K562 (cell line): ENCODE results near the gene SLC25A15. TPM values are rescaled to one million over a fixed set of nuclear protein-coding genes. Genes with fewer than 3 reads are reported as not detected.
A peak's percentile ranks its signal among the peaks of the same experiment; 100 is the strongest.

Experiments
- ATAC-seq: fragments of 200-7000 bp; cut with Tn5 transposase; 3 replicates; pipeline ENCODE4 v1.9.1; 2020; ENCODE audit warnings: moderate library complexity
- Bru-seq: library from RNA; stranded (reverse); fragments of 400-500 nt; gene quantifications from one replicate; lab custom pipeline; 2021; lab: Mats Ljungman, UMichigan
- BruChase-seq, 2 experiments: library from RNA; stranded (reverse); fragments of 400-500 nt; gene quantifications; one replicate each; lab custom pipeline; 2021; lab: Mats Ljungman, UMichigan
- BruUV-seq: library from RNA; stranded (reverse); fragments of 400-500 nt; replicated peaks from 2 replicates; lab custom pipeline; 2021; lab: Mats Ljungman, UMichigan
- CTCF ChIA-PET: fragments of 300-600 bp; formaldehyde crosslinking; extraction: SDS; loops from one replicate; lab custom pipeline; 2021; ENCODE audit warnings: low intra/inter-chr PET ratio; lab: Yijun Ruan, JAX
- POLR2A ChIA-PET: fragments of 300-600, 350-650 bp; sonication (Branson Sonifier 250); formaldehyde crosslinking; extraction: SDS; loops from one replicate; lab custom pipeline; 2021; ENCODE audit warnings: antibody characterized with exemption, inconsistent platforms; lab: Yijun Ruan, JAX
- DNase-seq, 4 experiments: peaks; one replicate each; pipeline versions ENCODE4 v3.0.0 to v3.0.0-alpha.2; 2011 to 2018; ENCODE audit warnings: low spot score in 3 of 4, mixed read lengths in 3 of 4; ENCODE audit errors: extremely low read depth in 1 of 4
- FAIRE-seq: peaks from 2 replicates; lab custom pipeline; 2011; peaks lifted over from hg19 to GRCh38; lab: Jason Lieb, UNC
- H2AFZ ChIP-seq: 2 replicates; pipeline ENCODE4 v1.6.0; 2011; ENCODE audit warnings: low read depth, low read length, control low read depth, inconsistent platforms
- H3K27ac ChIP-seq: fragments of 200-600 bp; 3 replicates; pipeline ENCODE4 v1.8.0; 2011; ENCODE audit warnings: low read depth, mild to moderate bottlenecking, control low read depth, inconsistent platforms, low read length, moderate library complexity, mixed read lengths; ENCODE audit errors: extremely low read depth
- H3K27me3 ChIP-seq, 2 experiments: fragments of 300-600 bp in 1 of 2; 2 replicates in 1 of 2; 3 replicates in 1 of 2; pipeline versions ENCODE4 v1.6.0 to v1.8.0; 2011; ENCODE audit warnings: inconsistent platforms in 2 of 2, low read length in 2 of 2, mild to moderate bottlenecking in 1 of 2, mixed read lengths in 1 of 2, moderate library complexity in 1 of 2; ENCODE audit not compliant: control insufficient read depth in 2 of 2, insufficient read depth in 2 of 2
- H3K36me3 ChIP-seq: fragments of 300-600 bp; 3 replicates; pipeline ENCODE4 v1.8.0; 2011; ENCODE audit warnings: mild to moderate bottlenecking, low read length, inconsistent platforms; ENCODE audit not compliant: control insufficient read depth, insufficient read depth
- H3K4me1 ChIP-seq, 2 experiments: fragments of 200-600 bp in 1 of 2; replicated peaks in 1 of 2; 2 replicates in 1 of 2; 3 replicates in 1 of 2; pipeline versions ENCODE4 v1.5.1 to v1.8.0; 2011; ENCODE audit warnings: inconsistent platforms in 2 of 2, low read length in 2 of 2, mild to moderate bottlenecking in 1 of 2, mixed read lengths in 1 of 2, moderate library complexity in 1 of 2; ENCODE audit not compliant: control insufficient read depth in 2 of 2, insufficient read depth in 2 of 2
- H3K4me2 ChIP-seq: 2 replicates; pipeline ENCODE4 v1.6.1; 2011; ENCODE audit warnings: low read length, control low read depth, inconsistent platforms, mixed read lengths; ENCODE audit not compliant: insufficient read depth
- H3K4me3 ChIP-seq: fragments of 200-600 bp; sonication (generic), shearing (Covaris generic); 2 replicates; pipeline ENCODE4 v1.5.1; 2016; ENCODE audit warnings: control low read depth, inconsistent platforms
- H3K79me2 ChIP-seq: fragments of 200-600 bp; 3 replicates; pipeline ENCODE4 v1.8.0; 2011; ENCODE audit warnings: low read length, inconsistent platforms; ENCODE audit not compliant: control insufficient read depth, insufficient read depth
- H3K9ac ChIP-seq, 2 experiments: 2 replicates each; pipeline versions ENCODE4 v1.6.0 to v1.6.1; 2011; ENCODE audit warnings: low read depth in 2 of 2, low read length in 2 of 2, control low read depth in 1 of 2, inconsistent platforms in 1 of 2, mild to moderate bottlenecking in 1 of 2, mixed read lengths in 1 of 2; ENCODE audit not compliant: insufficient read depth in 1 of 2
- H3K9me1 ChIP-seq: one replicate; pipeline ENCODE4 v1.6.0; 2011; ENCODE audit warnings: inconsistent platforms, mild to moderate bottlenecking, low read length, moderate library complexity; ENCODE audit not compliant: control insufficient read depth, insufficient read depth
- H3K9me3 ChIP-seq: replicated peaks from 2 replicates; pipeline ENCODE4 v1.5.1; 2011; ENCODE audit warnings: low read depth, low read length, inconsistent platforms; ENCODE audit not compliant: control insufficient read depth, insufficient read depth
- H4K20me1 ChIP-seq: replicated peaks from 2 replicates; pipeline ENCODE4 v1.6.1; 2011; ENCODE audit warnings: low read length, inconsistent platforms, mixed read lengths; ENCODE audit not compliant: control insufficient read depth, insufficient read depth
- EGR1 ChIP-seq: fragments of 450-650 bp; conservative IDR thresholded peaks from 2 replicates; pipeline ENCODE4 v1.6.1; 2017; ENCODE audit warnings: mild to moderate bottlenecking
- KDM5B ChIP-seq: fragments of 200-600 bp; sonication (generic); IDR thresholded peaks from 2 replicates; pipeline ENCODE4 v1.6.1; 2012; ENCODE audit warnings: low read depth, mild to moderate bottlenecking, moderate library complexity, low read length, control low read depth, inconsistent platforms; ENCODE audit not compliant: insufficient replicate concordance
- KHSRP ChIP-seq: fragments of 450-650 bp; IDR thresholded peaks from 2 replicates; pipeline ENCODE4 v1.6.1; 2017
- STAG1 ChIP-seq: sonication (generic); formaldehyde crosslinking; IDR thresholded peaks from 2 replicates; pipeline ENCODE4 v1.5.0; 2020; ENCODE audit warnings: missing genetic modification reagents, borderline replicate concordance
- TEAD1 ChIP-seq, 2 experiments: fragments of 450-650 bp in 1 of 2; sonication (generic) in 1 of 2; formaldehyde crosslinking; IDR thresholded peaks; 2 replicates each; pipeline versions ENCODE4 v1.4.0 to v1.8.0; 2020 to 2022; ENCODE audit warnings: mild to moderate bottlenecking in 2 of 2, missing genetic modification reagents in 1 of 2
- WGBS: fragments of 100-300 bp; shearing (Covaris generic); methylation state at CpG from one replicate; pipeline ENCODE4 v1.1.6; 2016; ENCODE audit warnings: low coverage, mixed read lengths; ENCODE audit not compliant: insufficient coverage; ENCODE audit errors: missing lambda C conversion rate; 5-methylcytosine and 5-hydroxymethylcytosine counted together
- in situ Hi-C: fragments of 300-500 bp; cut with MboI; formaldehyde crosslinking; loops from 4 replicates; pipeline ENCODE4 v1.15.0; 2018; ENCODE audit warnings: inconsistent platforms, mixed read lengths
- intact Hi-C: fragments of 100-400 bp; cut with micrococcal nuclease; formaldehyde crosslinking; loops from 2 replicates; pipeline ENCODE4 v1.14.2; 2022
- long read RNA-seq, 3 experiments: library from polyadenylated mRNA in 2 of 3; library from RNA in 1 of 3; unstranded in 2 of 3; stranded (forward) in 1 of 3; transcript quantifications; one replicate each; pipeline ENCODE4 v2.0.0, GENCODE V29; 2019 to 2022
- polyA minus RNA-seq, 3 experiments: library from RNA; depleted of rRNA, polyadenylated mRNA; stranded (reverse); fragments of >200 nt; gene quantifications; 2 replicates each; pipeline ENCODE4 v1.2.3, GENCODE V29; 2011
- polyA plus RNA-seq, 8 experiments: library from polyadenylated mRNA; depleted of rRNA in 4 of 8; stranded (reverse) in 5 of 8; unstranded in 3 of 8; fragments of >200 nt; fragmentation: Nextera tagmentation in 2 of 8; fragmentation: Illumina TruSeq in 1 of 8; extraction: Ambion mirVana in 2 of 8; extraction: Trizol in 1 of 8; gene quantifications; 2 replicates each; pipeline versions ENCODE4 v1.2.1 to v1.2.3, GENCODE V29; 2011 to 2014; ENCODE audit warnings: inconsistent platforms in 1 of 8, missing spikeins in 1 of 8
- total RNA-seq, 7 experiments: library from RNA; depleted of rRNA in 6 of 7; stranded (reverse); fragments of >200 nt in 6 of 7; fragmentation: Illumina TruSeq in 2 of 7; extraction: Trizol in 2 of 7; gene quantifications; 2 replicates each; pipeline versions ENCODE4 v1.2.1 to v1.2.3, GENCODE V29; 2011 to 2021; ENCODE audit warnings: low replicate concordance in 1 of 7
- TF ChIP-seq, protein P1 (sequence below): fragments of 200-800 bp; sonication (Bioruptor generic); IDR thresholded peaks from 2 replicates; pipeline ENCODE4 v1.6.1; 2017; ENCODE audit warnings: missing genetic modification characterization, missing compliant biosample characterization
- TF ChIP-seq, protein P2 (sequence below): IDR thresholded peaks from 2 replicates; pipeline ENCODE4 v1.6.1; 2012; ENCODE audit warnings: low read depth, low read length, improper control_type of control experiment, borderline replicate concordance

Gene SLC25A15
- total RNA-seq (2011; cell fraction: chromatin; rRNA removed; ENCODE audit: low replicate concordance): 8.2 and 9.6 TPM in 2 replicates
- 7.4 and 8.2 TPM in 2 replicates for total RNA-seq (2011; cell fraction: nucleolus; rRNA removed)
- 8.7 and 9.5 TPM in 2 replicates for total RNA-seq (2011; cell fraction: nucleoplasm; rRNA removed)
- total RNA-seq (2014; rRNA removed): 30.5 TPM in 2 replicates
- total RNA-seq (2014; rRNA removed; fragmentation: Illumina TruSeq; extraction: Trizol): 23.1 and 23.8 TPM in 2 replicates
- 20.3 and 20.7 TPM in 2 replicates for total RNA-seq (2015; rRNA removed; fragmentation: Illumina TruSeq; extraction: Trizol)
- 23.5 and 23.9 TPM in 2 replicates for total RNA-seq (2021)
- 15.5 and 24.2 TPM in 2 replicates for polyA plus RNA-seq (2011; rRNA removed)
- 16.3 and 17.3 TPM in 2 replicates for polyA plus RNA-seq (2011; cell fraction: cytosol; rRNA removed)
- polyA plus RNA-seq (2011; cell fraction: nucleus; rRNA removed): 7.8 and 9.3 TPM in 2 replicates
- 8.7 and 14.1 TPM in 2 replicates for polyA plus RNA-seq (2012)
- 16.2 and 19.0 TPM in 2 replicates for polyA plus RNA-seq (2014; fragmentation: Illumina TruSeq; extraction: Trizol)
- polyA plus RNA-seq (2014; fragmentation: Nextera tagmentation; extraction: Ambion mirVana): 1 to 10 TPM; 3.5 to 6.6 TPM
- polyA plus RNA-seq (2014; rRNA removed): 14.9 and 18.9 TPM in 2 replicates
- polyA minus RNA-seq (2011; rRNA and poly(A)+ RNA removed): 34.0 and 38.3 TPM in 2 replicates
- polyA minus RNA-seq (2011; cell fraction: cytosol; rRNA and poly(A)+ RNA removed): 20.4 and 25.9 TPM in 2 replicates
- polyA minus RNA-seq (2011; cell fraction: nucleus; rRNA and poly(A)+ RNA removed): 5.7 and 8.2 TPM in 2 replicates
- percentile 70 among the genes with signal in this experiment for Bru-seq, nascent RNA
- percentile 62 among the genes with signal in this experiment for BruChase-seq, experiment 1, labeled RNA remaining after a 2-hour chase
- BruChase-seq, experiment 2, labeled RNA remaining after a 6-hour chase: percentile 61 among the genes with signal in this experiment
- long read RNA-seq, experiment 1, transcript SLC25A15-201 (7 exons, 1,586 nt): major isoform, 15 of 45 reads
- long read RNA-seq, experiment 1, partial matches to known transcripts: 10 of 45 reads
- long read RNA-seq, experiment 1, other reads (novel, unspliced or antisense): 19 of 45 reads
- long read RNA-seq, experiment 2, partial matches to known transcripts: 1 of 3 reads
- long read RNA-seq, experiment 2, other reads (novel, unspliced or antisense): 0 of 3 reads
- long read RNA-seq, experiment 3, partial matches to known transcripts: 1 of 5 reads
- long read RNA-seq, experiment 3, other reads (novel, unspliced or antisense): 1 of 5 reads

DNA sequence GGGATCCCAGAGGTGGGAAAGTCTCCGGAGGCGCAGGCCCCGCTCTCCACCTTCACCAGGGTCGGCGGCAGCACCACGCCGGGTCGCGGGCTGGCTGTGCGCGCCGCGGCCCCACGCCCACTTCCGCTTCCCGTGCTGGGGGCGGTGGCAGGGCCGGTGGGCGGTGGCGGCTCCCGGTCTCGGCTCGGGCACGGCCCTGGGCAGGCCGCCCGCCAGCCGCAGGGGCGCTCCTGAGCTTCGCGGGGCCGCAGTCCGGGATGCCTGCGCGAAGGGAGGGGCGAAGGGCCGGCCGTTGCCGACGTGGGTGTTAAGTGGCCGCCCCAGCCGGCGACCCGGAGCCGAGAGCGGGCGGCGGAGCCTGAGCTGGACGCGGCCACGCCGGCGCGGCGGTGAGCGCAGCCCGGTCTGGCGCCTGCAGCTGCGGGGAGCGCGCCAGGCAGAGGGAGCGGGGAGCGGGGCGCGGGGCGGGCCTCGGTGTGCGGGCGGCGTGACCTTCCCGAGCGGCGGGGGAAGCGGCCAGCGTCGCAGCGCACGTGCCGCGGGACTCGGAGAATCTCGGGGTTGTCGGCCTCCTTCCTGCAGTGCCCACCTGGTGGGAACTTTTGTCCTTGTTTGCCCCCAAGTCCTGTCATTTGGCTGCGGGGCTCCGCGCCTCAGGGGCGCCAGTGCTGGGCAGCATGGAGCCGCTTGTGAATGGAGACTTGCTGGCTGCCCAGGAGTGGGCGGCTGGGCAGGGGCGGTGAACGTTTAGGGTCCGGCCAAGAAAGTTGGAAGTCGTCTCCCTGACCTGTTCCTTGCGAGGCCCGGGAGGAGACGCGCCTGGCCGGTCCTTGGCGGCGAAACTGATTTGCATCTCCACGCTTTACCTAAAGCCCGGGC, at the start of gene SLC25A15:
SLC25A15 (plus strand) TSS at position 337 of the 879 bp plus-strand sequence. CDS start 3,616 bp downstream, outside the sequence.
- no TSS peak for BruUV-seq
- H3K9me3 ChIP-seq: no peaks in the 10 kb centered on the region
- ATAC-seq: peak; percentile 90
- POLR2A ChIA-PET: interaction anchor here (0.5 to 0.6 kb wide), 3 partner anchors 13 to 525 kb away, joined by 3 read pairs; no protein-coding TSS in a partner anchor
- peak within 1 kb of the TSS; percentile 88 for H2AFZ ChIP-seq
- H3K27me3 ChIP-seq: no peaks in the 10 kb centered on the region
- H3K79me2 ChIP-seq: peaks cover 18% of the 10 kb centered on the region; the same call in 2 of the 3 replicates
- H3K27ac ChIP-seq: peak within 1 kb of the TSS; percentile 80
- no peaks in the 10 kb centered on the region for H4K20me1 ChIP-seq
- H3K9me1 ChIP-seq: no peaks in the 10 kb centered on the region
- H3K4me3 ChIP-seq: peak within 1 kb of the TSS; percentile 60
- peak within 1 kb of the TSS; percentile 77 to 97 for H3K9ac ChIP-seq
- FAIRE-seq: no peak
- under 1% methylated on average over 23 of the region's 101 CpGs for WGBS
- DNase-seq: peak; percentile 72 to 86 (median 79)
- intact Hi-C loops: loop anchor here (10.0 kb wide), 1 partner anchor 235 kb away; no protein-coding TSS in a partner anchor
- peak within 1 kb of the TSS; percentile 75 for H3K4me2 ChIP-seq
- peaks cover 13 to 20% of the 10 kb centered on the region in 2 experiments for H3K4me1 ChIP-seq
- CTCF ChIA-PET: no interaction called here
- H3K36me3 ChIP-seq: peaks cover 6% of the 10 kb centered on the region; the same call in 1 of the 3 replicates
- in situ Hi-C loops: loop anchor here (25.0 kb wide), 1 partner anchor 273 kb away; the partner anchor contains the start of gene WBP4
- TF ChIP-seq, protein P1, sequence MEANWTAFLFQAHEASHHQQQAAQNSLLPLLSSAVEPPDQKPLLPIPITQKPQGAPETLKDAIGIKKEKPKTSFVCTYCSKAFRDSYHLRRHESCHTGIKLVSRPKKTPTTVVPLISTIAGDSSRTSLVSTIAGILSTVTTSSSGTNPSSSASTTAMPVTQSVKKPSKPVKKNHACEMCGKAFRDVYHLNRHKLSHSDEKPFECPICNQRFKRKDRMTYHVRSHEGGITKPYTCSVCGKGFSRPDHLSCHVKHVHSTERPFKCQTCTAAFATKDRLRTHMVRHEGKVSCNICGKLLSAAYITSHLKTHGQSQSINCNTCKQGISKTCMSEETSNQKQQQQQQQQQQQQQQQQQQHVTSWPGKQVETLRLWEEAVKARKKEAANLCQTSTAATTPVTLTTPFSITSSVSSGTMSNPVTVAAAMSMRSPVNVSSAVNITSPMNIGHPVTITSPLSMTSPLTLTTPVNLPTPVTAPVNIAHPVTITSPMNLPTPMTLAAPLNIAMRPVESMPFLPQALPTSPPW: peak; percentile 79
- TF ChIP-seq EGR1 (peak; percentile 33), TEAD1 (CRISPR knock-in tag; IDR thresholded peaks at IDR 0.05) (no peak), STAG1 (CRISPR knock-in tag) (no peak), KDM5B (peak; percentile 42), KHSRP (no peak)
- TF ChIP-seq, protein P2, sequence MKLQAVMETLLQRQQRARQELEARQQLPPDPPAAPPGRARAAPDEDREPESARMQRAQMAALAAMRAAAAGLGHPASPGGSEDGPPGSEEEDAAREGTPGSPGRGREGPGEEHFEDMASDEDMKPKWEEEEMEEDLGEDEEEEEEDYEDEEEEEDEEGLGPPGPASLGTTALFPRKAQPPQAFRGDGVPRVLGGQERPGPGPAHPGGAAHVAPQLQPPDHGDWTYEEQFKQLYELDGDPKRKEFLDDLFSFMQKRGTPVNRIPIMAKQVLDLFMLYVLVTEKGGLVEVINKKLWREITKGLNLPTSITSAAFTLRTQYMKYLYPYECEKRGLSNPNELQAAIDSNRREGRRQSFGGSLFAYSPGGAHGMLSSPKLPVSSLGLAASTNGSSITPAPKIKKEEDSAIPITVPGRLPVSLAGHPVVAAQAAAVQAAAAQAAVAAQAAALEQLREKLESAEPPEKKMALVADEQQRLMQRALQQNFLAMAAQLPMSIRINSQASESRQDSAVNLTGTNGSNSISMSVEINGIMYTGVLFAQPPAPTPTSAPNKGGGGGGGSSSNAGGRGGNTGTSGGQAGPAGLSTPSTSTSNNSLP: no peak
